A549 (cell line): Measurements from ENCODE around the gene TNNT2. TPM values are rescaled to one million over a fixed set of nuclear protein-coding genes. Genes with fewer than 3 reads are reported as not detected.

Experiments
- ATAC-seq, 2 experiments: fragments of 200-7000 bp in 1 of 2; fragments of >200 bp in 1 of 2; cut with Nextera tagmentation in 1 of 2; cut with Tn5 transposase in 1 of 2; 3 replicates each; pipeline versions ENCODE4 v1.8.0 to v1.9.1; 2018 to 2020; ENCODE audit warnings: mild to moderate bottlenecking in 1 of 2, moderate library complexity in 1 of 2
- CTCF ChIA-PET: fragments of 300-600 bp; sonication (Branson Sonifier 250); formaldehyde crosslinking; extraction: SDS; loops from one replicate; lab custom pipeline; 2021; ENCODE audit warnings: antibody characterized with exemption, inconsistent platforms; lab: Yijun Ruan, JAX
- POLR2A ChIA-PET: fragments of 350-600 bp; formaldehyde crosslinking; extraction: SDS; loops from one replicate; lab custom pipeline; 2021; ENCODE audit warnings: antibody characterized with exemption, inconsistent platforms; lab: Yijun Ruan, JAX
- DNase-seq, 2 experiments: peaks; one replicate each; pipeline versions ENCODE4 v3.0.0 to v3.0.0-alpha.2; 2011 to 2016; ENCODE audit warnings: low read depth in 1 of 2, low spot score in 1 of 2
- FAIRE-seq: peaks from 2 replicates; lab custom pipeline; 2011; peaks lifted over from hg19 to GRCh38; lab: Jason Lieb, UNC
- H3K27ac ChIP-seq, 2 experiments: fragments of >200 bp; sonication (Bioruptor Twin); formaldehyde crosslinking; 3 replicates each; pipeline ENCODE4 v1.5.1; 2016 to 2017
- H3K4me1 ChIP-seq: fragments of >200 bp; sonication (Bioruptor Twin); formaldehyde crosslinking; 3 replicates; pipeline ENCODE4 v1.6.1; 2016
- H3K4me2 ChIP-seq: fragments of >200 bp; sonication (Bioruptor Twin); formaldehyde crosslinking; 3 replicates; pipeline ENCODE4 v1.6.1; 2016
- H3K4me3 ChIP-seq: fragments of >200 bp; sonication (Bioruptor Twin); formaldehyde crosslinking; 3 replicates; pipeline ENCODE4 v1.5.1; 2016
- H3K9me3 ChIP-seq: fragments of >200 bp; sonication (Bioruptor Twin); formaldehyde crosslinking; 3 replicates; pipeline ENCODE4 v1.6.1; 2016
- BHLHE40 ChIP-seq: IDR thresholded peaks from 2 replicates; pipeline ENCODE4 v1.6.1; 2012; ENCODE audit warnings: low read depth, low read length, inconsistent platforms
- CBX2 ChIP-seq: fragments of 200-600 bp; sonication (generic); IDR thresholded peaks from 2 replicates; pipeline ENCODE4 v1.6.1; 2016; ENCODE audit warnings: low read depth, mild to moderate bottlenecking, borderline replicate concordance
- CHD4 ChIP-seq: fragments of 200-600 bp; sonication (generic); IDR thresholded peaks from 2 replicates; pipeline ENCODE4 v1.6.1; 2016; ENCODE audit warnings: antibody characterized with exemption, mild to moderate bottlenecking, borderline replicate concordance
- CTCF ChIP-seq: fragments of >200 bp; sonication (Bioruptor Twin); formaldehyde crosslinking; IDR thresholded peaks from 3 replicates; pipeline ENCODE4 v1.5.1; 2016
- EHF ChIP-seq: fragments of 250-450 bp; sonication (Bioruptor Pico); IDR thresholded peaks from 2 replicates; pipeline ENCODE4 v1.5.0; 2020; ENCODE audit warnings: mild to moderate bottlenecking
- EP300 ChIP-seq, 2 experiments: fragments of >200 bp; sonication (Bioruptor Twin); formaldehyde crosslinking; IDR thresholded peaks; 2 replicates in 1 of 2; 3 replicates in 1 of 2; pipeline ENCODE4 v1.6.1; 2016 to 2017
- FOXS1 ChIP-seq: fragments of 250-450 bp; sonication (Bioruptor Pico); IDR thresholded peaks from 2 replicates; pipeline ENCODE4 v1.5.0; 2020; ENCODE audit warnings: mild to moderate bottlenecking, moderate library complexity
- HEYL ChIP-seq: fragments of 250-450 bp; sonication (Bioruptor Pico); IDR thresholded peaks from 2 replicates; pipeline ENCODE4 v1.8.0; 2021; ENCODE audit warnings: mild to moderate bottlenecking, moderate library complexity
- HOXB13 ChIP-seq: fragments of 250-450 bp; sonication (Bioruptor Pico); IDR thresholded peaks from 2 replicates; pipeline ENCODE4 v1.5.0; 2020; ENCODE audit warnings: low read depth, mild to moderate bottlenecking, moderate library complexity
- JUNB ChIP-seq: fragments of >200 bp; sonication (Bioruptor Twin); formaldehyde crosslinking; IDR thresholded peaks from 2 replicates; pipeline ENCODE4 v1.6.1; 2016
- MYC ChIP-seq: IDR thresholded peaks from 2 replicates; pipeline ENCODE4 v1.6.1; 2012; ENCODE audit warnings: mild to moderate bottlenecking, inconsistent platforms, low read length, improper control_type of control experiment, borderline replicate concordance
- NR3C1 ChIP-seq: fragments of >200 bp; sonication (Bioruptor Twin); formaldehyde crosslinking; IDR thresholded peaks from 3 replicates; pipeline ENCODE4 v1.6.1; 2017
- POLR2A ChIP-seq: IDR thresholded peaks from 2 replicates; pipeline ENCODE4 v1.6.1; 2012; ENCODE audit warnings: mild to moderate bottlenecking, low read length
- RFX5 ChIP-seq: fragments of 450-650 bp; IDR thresholded peaks from 2 replicates; pipeline ENCODE4 v1.7.1; 2014; ENCODE audit warnings: antibody characterized with exemption, mild to moderate bottlenecking, moderate library complexity
- ZC3H11A ChIP-seq: fragments of 450-650 bp; IDR thresholded peaks from 2 replicates; pipeline ENCODE4 v1.6.1; 2014; ENCODE audit warnings: antibody characterized with exemption, mild to moderate bottlenecking
- ZNF302 ChIP-seq: fragments of 250-450 bp; sonication (Bioruptor Pico); IDR thresholded peaks from 2 replicates; pipeline ENCODE4 v1.9.0; 2021; ENCODE audit warnings: inconsistent platforms, mild to moderate bottlenecking, moderate library complexity
- WGBS: methylation state at CpG from one replicate; pipeline ENCODE4 v1.1.6; 2017; ENCODE audit errors: missing lambda C conversion rate; 5-methylcytosine and 5-hydroxymethylcytosine counted together
- polyA plus RNA-seq, 4 experiments: library from polyadenylated mRNA; depleted of rRNA in 3 of 4; stranded (reverse); fragments of >200 nt; fragmentation: RNase III in 1 of 4; extraction: RNeasy Plus Mini Kit Qiagen cat#74134 plus additional on column Dnase treatment in 1 of 4; gene quantifications; 2 replicates in 3 of 4; 3 replicates in 1 of 4; pipeline ENCODE4 v1.2.3, GENCODE V29; 2011 to 2017
- TF ChIP-seq, protein P1 (sequence below): fragments of 150-350 bp; IDR thresholded peaks from 2 replicates; pipeline ENCODE4 v1.6.1; 2014; ENCODE audit warnings: low read depth, mild to moderate bottlenecking, low read length
- TF ChIP-seq, protein P2 (sequence below): fragments of >200 bp; sonication (Bioruptor Twin); formaldehyde crosslinking; IDR thresholded peaks from 3 replicates; pipeline ENCODE4 v1.6.1; 2016
- TF ChIP-seq, protein P3 (sequence below): fragments of 250-450 bp; sonication (Bioruptor Pico); IDR thresholded peaks from 2 replicates; pipeline ENCODE4 v1.5.0; 2021; ENCODE audit warnings: mild to moderate bottlenecking, moderate library complexity, borderline replicate concordance

TNNT2 gene
- polyA plus RNA-seq, 2 of the 4 experiments (the other 2 are of a cell fraction), result 0.09 TPM; not detected in 1

- TF ChIP-seq CTCF, result peak; percentile 32
Measured at GRCh38 chr1:201376464-201377374, 761 bp downstream of the TNNT2 start (continued).

GRCh38 chr1:201376107-201376463, 1.4 kb downstream of the TNNT2 start:
- Histone ChIP-seq H3K4me3 (no peak overlapping the region), H3K4me2 (no peak overlapping the region), H3K9me3 (no peaks in the 10 kb centered on the region), H3K27ac (0 out of 6 replicates have a peak overlapping the region, but pooled peaks of 1 of the 2 experiments have one; percentile 11), H3K4me1 (no peaks in the 10 kb centered on the region)
- POLR2A ChIA-PET, result no interaction called here
- FAIRE-seq (no peak), ATAC-seq (no peak), DNase-seq (no peak)
- CTCF ChIA-PET, result interaction anchor here (0.7 to 10.1 kb wide), 9 partner anchors 9 to 122 kb away, joined by 3 to 104 read pairs (median 8); no protein-coding TSS in a partner anchor
- WGBS, result 45% methylated on average over 4 of the region's 4 CpGs
- TF ChIP-seq, protein P1, sequence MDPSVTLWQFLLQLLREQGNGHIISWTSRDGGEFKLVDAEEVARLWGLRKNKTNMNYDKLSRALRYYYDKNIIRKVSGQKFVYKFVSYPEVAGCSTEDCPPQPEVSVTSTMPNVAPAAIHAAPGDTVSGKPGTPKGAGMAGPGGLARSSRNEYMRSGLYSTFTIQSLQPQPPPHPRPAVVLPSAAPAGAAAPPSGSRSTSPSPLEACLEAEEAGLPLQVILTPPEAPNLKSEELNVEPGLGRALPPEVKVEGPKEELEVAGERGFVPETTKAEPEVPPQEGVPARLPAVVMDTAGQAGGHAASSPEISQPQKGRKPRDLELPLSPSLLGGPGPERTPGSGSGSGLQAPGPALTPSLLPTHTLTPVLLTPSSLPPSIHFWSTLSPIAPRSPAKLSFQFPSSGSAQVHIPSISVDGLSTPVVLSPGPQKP, result no peak
- no peak for TF ChIP-seq CBX2
- TF ChIP-seq NR3C1, result no peak
- no peak for TF ChIP-seq BHLHE40
- TF ChIP-seq EHF, result no peak
- no peak for TF ChIP-seq FOXS1 (CRISPR knock-in tag)
- TF ChIP-seq RFX5, result no peak

DNA sequence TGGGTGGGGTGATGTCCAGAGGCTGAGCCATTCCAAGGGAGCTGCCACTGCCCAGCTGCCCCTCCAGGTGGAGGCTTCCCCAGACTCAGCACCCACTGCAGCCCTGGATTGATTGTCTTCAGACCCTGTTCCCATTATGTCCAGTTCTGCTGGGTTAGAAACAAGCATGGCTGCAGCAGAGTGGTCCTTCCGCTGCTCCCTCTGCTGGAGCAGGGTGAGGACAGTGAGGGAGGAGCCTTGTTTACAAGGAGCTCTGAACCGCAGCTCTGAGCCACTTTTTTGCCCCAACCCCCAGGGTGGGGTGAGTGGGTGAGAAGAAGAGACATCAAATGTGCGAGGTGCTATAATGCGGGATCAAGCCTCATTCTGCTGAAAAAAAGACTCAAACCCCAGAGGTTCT, 2.3 kb downstream of the TNNT2 start:
- peak in 1 of 2 experiments; percentile 33; a peak in 2 of 6 replicates for ATAC-seq
- H3K9me3 ChIP-seq, result no peaks in the 10 kb centered on the region
- H3K4me3 ChIP-seq, result no peak overlapping the region
- no peaks in the 10 kb centered on the region for H3K4me1 ChIP-seq
- no peak for FAIRE-seq
- H3K4me2 ChIP-seq, result no peak overlapping the region
- H3K27ac ChIP-seq, result no peak overlapping the region
- no peak for DNase-seq
- TF ChIP-seq ZNF302, result no peak
- TF ChIP-seq EHF, result no peak
- TF ChIP-seq EP300 (IDR thresholded peaks at IDR 0.05), result no peak
- no peak for TF ChIP-seq CHD4
- TF ChIP-seq FOXS1 (CRISPR knock-in tag), result no peak
- TF ChIP-seq HEYL (CRISPR knock-in tag), result no peak
- TF ChIP-seq, protein P2, sequence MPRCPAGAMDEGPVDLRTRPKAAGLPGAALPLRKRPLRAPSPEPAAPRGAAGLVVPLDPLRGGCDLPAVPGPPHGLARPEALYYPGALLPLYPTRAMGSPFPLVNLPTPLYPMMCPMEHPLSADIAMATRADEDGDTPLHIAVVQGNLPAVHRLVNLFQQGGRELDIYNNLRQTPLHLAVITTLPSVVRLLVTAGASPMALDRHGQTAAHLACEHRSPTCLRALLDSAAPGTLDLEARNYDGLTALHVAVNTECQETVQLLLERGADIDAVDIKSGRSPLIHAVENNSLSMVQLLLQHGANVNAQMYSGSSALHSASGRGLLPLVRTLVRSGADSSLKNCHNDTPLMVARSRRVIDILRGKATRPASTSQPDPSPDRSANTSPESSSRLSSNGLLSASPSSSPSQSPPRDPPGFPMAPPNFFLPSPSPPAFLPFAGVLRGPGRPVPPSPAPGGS, result no peak
- no peak for TF ChIP-seq HOXB13 (CRISPR knock-in tag)
- no peak for TF ChIP-seq JUNB
- TF ChIP-seq POLR2A, result no peak
- TF ChIP-seq, protein P3, sequence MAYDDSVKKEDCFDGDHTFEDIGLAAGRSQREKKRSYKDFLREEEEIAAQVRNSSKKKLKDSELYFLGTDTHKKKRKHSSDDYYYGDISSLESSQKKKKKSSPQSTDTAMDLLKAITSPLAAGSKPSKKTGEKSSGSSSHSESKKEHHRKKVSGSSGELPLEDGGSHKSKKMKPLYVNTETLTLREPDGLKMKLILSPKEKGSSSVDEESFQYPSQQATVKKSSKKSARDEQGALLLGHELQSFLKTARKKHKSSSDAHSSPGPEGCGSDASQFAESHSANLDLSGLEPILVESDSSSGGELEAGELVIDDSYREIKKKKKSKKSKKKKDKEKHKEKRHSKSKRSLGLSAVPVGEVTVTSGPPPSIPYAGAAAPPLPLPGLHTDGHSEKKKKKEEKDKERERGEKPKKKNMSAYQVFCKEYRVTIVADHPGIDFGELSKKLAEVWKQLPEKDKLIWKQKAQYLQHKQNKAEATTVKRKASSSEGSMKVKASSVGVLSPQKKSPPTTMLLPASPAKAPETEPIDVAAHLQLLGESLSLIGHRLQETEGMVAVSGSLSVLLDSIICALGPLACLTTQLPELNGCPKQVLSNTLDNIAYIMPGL (CRISPR knock-in tag), result no peak
- TF ChIP-seq ZC3H11A, result no peak
- TF ChIP-seq RFX5, result no peak
- TF ChIP-seq CBX2, result no peak
- TF ChIP-seq MYC, result no peak
- POLR2A ChIA-PET, result no interaction called here
- CTCF ChIA-PET, result interaction anchor here (1.1 to 10.1 kb wide), 8 partner anchors 10 to 121 kb away, joined by 3 to 104 read pairs (median 11); no protein-coding TSS in a partner anchor
- 83% methylated on average over 4 of the region's 4 CpGs for WGBS
